ENCODE data around the gene GNA14.
"Not testable (repeated sequence)": the region's sequence is repeated elsewhere in the genome, so short reads cannot be mapped to it uniquely, and the experiment has no call there.

GNA14 gene

DNA sequence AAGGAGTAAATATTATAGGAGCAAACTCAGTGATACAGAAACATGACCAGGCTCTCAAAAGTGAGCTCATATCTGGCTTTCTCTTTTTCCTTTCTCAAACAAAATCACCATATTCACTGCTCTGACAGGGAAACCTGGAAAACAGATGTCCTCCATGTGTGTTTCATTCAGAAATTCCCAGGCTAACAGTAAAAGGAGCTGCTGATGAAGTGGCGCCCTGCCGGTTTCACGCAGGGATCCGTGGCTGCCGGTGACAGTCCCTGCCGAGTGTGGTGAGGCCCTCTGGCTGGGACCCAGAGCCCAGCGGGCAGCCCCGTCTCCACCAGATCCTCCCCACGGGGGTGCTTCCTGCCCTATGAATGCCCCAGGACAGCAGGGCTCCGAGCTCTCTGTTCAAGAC, 208.1 kb downstream of the GNA14 start:
- no peak for DNase-seq

DNA sequence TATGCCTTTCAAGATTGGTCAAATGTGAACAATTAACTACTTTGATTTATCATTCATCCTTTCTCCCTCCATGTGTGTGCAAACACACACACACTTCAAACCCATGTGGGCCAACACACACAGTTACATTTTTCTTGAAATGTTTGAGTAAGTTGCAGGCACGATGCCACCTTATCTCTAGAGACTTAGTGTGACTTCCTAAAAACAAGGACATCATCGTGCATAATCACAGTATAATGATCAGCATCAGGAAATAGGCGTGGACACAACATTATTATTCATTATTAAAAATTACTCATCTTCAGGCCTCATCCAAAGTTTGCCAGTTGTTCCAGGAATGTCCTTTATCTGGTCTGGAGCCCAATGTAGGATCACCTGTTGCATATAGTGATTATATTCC, 209.5 kb downstream of the GNA14 start:
- DNase-seq = no peak

GRCh38 chr9:77435688-77436087, 212.4 kb downstream of the GNA14 start:
- DNase-seq = no peak

DNA sequence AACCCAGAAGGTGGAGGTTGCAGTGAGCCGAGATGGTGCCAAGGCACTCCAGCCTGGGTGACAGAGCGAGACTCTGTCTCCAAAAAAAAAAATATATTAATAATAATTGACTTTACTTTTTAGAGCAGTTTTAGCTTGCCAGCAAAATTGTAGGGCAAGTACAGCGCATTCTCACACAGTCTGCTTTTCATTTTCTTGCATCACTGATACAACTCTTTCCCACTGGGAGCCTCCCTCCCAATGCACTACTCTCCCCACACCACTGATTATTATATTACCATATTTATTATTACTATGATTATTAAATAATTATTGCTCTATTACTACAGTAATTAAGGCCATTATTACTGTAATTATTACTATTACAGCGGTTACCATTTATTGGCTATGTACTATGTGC, 212.8 kb downstream of the GNA14 start:
- no peak for DNase-seq

- DNase-seq = peak; percentile 35
Measured at GRCh38 chr9:77433675-77434445, 214.3 kb downstream of the GNA14 start.

DNA sequence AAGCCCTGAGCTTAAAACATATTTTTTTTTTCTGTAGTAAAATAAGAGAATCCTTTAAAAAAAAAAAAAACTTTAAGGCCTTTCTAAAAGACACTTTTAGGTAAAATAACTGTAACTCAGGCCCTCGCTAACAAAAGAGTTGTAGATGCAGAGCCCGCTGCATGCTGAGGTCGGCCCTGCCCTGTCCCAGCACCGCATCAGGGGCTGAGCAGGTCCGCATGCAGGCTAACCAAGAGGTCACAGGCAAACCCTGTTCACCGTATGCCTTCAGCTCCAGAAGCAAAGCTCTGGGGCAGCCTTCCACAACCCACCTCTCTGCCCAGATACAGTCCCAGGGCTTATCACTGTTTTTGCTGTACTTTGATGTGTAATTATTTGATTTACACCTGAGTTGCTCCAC, 216.1 kb downstream of the GNA14 start:
- no peak for DNase-seq

DNA sequence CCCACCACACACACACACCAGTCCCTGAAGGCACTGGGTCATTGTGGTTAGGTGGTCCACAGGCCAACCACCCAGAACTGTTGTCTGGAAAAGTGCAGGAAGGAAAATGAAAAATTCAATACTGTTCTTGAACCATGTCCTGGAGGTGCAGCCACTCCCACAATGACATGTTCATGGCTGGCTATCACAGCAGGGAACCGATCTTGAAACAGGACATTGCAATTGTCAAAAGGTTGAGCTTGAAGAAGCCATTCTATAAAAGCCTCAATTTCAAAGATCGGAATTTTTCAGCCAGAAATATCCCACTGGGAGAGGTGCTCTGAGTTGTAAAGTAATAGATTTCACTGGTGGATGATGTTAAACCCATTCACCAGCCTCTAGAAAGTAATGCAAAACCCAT, 218.2 kb downstream of the GNA14 start:
- no peak for DNase-seq

DNA sequence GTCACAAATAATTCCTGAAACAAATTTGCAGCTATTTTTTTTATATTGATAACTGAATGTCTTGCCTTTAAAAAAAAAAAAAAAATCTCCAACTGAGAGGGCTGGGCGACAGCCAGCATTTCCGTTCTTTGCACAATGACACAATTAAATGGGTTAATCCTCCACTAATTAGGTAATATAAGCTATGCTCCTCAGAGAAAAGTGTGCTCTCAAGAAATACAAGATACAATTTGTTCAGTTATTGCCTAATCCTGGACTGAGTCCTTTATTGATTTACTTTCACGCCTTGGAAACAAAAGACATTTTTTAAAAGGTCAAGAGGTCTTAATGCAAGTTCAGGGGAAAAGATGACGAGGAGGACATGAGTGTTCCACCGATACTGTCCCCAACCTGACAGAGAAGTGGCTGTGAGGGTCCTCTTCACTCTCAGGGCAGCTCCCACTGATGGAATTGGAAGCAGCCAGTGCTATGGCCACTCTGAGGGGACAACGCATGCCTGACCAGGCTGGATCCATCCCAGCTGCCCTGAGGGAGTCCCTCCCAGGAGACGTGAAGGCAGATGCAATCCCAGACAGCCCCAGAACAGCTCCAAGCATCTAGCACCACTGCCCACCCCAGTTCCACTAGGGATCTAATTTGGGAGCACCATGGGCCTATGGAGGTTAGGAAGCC, 220.7 kb downstream of the GNA14 start:
- no peak for DNase-seq

- no peak for DNase-seq
Measured at GRCh38 chr9:77426712-77427111, 221.4 kb downstream of the GNA14 start.

DNA sequence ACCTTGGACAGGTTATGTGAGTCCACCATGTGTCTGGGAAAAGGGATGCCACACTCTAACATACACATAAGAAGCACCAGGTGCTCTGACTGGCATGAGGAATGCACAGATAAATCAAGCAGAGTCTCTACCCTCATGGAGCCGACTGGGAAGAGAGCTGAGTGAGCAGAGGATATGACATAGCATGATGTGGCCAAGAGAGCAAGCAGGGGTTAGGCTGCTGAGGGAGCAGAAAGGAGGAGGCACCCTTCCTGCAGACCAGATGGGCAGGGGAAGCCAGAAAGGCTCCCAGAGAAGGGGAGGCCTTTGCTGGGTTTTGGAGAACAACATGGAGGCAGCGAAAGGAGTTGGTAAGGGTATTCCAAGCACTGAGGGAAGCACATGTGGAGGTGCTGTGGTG, 223.1 kb downstream of the GNA14 start:
- DNase-seq = no peak

DNA sequence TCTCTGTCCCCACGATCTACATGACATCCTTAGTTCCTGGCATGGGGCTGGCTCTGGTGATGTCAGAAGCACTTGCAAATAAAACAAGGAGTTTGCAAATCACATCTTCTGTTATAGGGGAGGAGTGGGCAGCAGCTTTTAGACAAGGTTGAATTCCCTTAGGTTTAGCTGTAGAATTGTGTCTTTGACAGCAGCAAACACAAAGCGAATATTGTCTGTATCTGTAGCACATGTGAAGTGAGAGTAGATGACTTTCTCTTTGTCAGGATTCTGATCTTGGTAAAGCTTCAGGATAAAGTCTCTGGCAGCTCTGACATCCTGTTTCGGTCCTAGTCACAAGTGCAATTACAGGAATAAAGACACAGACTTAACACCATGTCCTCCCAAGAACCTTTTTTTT, 224.3 kb downstream of the GNA14 start:
- no peak for DNase-seq

DNA sequence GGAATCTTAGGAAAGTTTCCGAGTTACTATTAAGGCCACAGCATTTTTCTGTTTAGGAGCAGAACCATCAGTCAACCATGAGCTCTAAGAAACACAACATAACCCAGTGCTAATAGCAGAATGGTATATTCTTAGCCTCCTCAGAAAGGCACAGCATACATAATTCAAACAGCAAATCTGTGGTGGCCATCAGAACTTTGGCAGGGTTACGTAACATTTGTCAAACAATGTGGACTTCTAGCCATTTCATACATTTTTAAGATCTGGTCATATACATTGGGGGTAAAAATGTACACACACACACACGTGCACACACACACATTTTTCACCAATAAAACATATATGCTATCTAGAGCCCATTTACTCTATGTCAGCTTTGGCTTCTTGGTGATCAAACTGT, 225.2 kb downstream of the GNA14 start:
- no peak for DNase-seq

DNA sequence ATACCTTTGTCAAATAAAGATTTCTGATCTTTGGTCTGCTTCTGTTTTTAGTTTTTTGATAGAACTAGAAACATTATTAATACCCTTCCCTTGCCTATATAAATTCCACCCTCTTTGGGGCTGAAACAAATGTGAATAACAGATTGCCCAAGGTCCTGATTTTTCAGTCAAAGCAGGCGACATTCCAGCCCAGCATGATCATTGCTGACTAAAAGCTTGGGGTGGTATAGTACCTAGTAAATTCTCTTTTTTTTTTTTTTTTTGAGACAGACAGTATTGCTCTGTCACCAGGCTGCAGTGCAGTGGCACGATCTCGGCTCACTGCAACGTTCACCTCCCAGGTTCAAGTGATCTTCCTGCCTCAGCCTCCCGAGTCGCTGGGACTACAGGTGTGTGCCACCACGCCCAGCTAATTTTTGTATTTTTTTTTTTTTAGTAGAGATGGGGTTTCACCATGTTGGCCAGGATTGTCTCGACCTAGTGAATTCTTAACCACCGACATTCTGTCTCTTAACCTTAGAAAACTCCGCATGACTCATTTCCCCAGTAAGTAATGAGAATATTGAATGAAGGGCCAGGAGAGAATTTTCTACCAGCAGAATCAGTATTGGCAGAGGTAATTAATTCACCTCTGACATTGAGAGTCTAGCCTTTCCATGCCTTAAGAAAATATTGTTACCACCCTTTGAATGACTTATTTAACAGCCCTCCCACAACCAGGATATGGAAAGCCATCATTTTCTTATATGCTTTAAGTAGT, 226.4 kb downstream of the GNA14 start:
- DNase-seq = no peak

DNA sequence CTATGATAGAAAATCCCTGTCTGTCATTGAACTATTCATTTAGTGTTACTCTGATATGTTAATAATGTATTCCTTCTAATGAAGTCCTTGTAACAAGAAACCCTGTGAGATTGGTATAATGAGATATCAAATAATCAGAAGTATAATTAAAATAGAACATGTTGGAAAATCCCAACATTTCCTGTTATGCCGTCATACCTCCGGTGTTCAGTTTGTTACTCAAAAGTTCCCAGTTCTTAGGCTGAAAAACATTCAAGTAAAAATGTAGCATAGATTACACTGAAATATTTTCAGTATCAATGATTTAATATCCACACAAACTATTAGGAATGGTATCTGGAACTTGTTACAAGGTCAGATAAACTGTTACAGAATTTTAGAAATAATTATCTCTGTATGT, 227.5 kb downstream of the GNA14 start:
- DNase-seq = no peak

- DNase-seq = no peak
Measured at GRCh38 chr9:77418226-77418625, 229.9 kb downstream of the GNA14 start.

DNA sequence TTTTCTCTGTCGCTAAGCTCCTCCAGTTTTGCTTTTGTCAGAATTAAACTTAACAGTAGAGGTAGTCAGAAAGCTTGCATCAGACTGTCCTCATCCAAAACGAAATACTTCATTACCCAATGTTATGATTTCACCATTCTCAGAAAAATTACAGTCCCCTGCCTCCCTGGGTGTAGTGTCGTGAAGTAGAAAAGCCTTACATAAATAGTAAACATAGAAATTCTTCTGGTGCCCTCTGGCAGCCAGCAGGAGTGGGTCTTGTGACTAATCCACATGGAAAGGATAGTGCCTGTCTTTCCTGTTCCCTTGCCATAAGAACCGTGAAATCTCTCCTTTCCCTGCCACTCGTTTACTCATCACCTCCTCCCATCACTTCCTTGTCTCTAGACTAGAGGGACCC, 230.6 kb downstream of the GNA14 start:
- no peak for DNase-seq

- not testable (repeated sequence) for DNase-seq
Measured at GRCh38 chr9:77408521-77408920, 239.6 kb downstream of the GNA14 start.

- DNase-seq = no peak
Measured at GRCh38 chr9:77403239-77403638, 244.9 kb downstream of the GNA14 start.

GRCh38 chr9:77402286-77402685, 245.8 kb downstream of the GNA14 start:
- DNase-seq = no peak

DNA sequence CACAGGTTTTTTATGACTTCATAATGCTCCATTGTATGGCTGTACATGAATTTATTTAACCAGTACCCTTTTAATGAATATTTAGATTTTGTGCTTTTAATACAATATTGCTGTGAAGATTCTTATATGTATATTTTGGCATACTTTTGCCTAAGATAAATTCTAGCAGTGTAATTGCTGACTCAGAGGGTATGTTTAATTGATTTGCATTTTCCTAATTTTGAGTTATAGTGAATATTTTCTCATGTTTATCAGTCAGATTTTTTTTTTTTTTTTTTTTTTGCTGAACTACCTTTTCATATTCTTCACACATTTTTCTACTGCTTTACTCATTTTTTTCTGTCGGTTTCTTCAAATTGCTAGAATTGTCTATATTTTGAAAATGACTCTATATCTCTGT, 248.2 kb downstream of the GNA14 start:
- DNase-seq = no peak

GRCh38 chr9:77398581-77398980, 249.5 kb downstream of the GNA14 start:
- DNase-seq = not testable (repeated sequence)

GRCh38 chr9:77392328-77392727, 255.8 kb downstream of the GNA14 start:
- DNase-seq = no peak

- DNase-seq = no peak
Measured at GRCh38 chr9:77391834-77392233, 256.3 kb downstream of the GNA14 start.

- DNase-seq = no peak
Measured at GRCh38 chr9:77386187-77386586, 261.9 kb downstream of the GNA14 start.
